ENCODE measurements around the gene METTL22. TPM values are rescaled to one million over a fixed set of nuclear protein-coding genes. Genes with fewer than 3 reads are reported as not detected.

Gene METTL22
- total and polyA plus RNA-seq, 10 of the 15 experiments (the other 5 are each of a cell fraction or from before 2014, with no cell fraction given), result 6.4 to 34.7 (median 18.8) TPM

GRCh38 chr16:8679151-8679550, 57.7 kb downstream of the METTL22 start (continued):
- TF ChIP-seq CUX1 (IDR thresholded peaks at IDR 0.05; ENCODE audit: insufficient replicate concordance, low read depth, low read length), result no peak
- TF ChIP-seq E2F4 (IDR thresholded peaks at IDR 0.05; ENCODE audit: low read depth, low read length), result no peak
- TF ChIP-seq CHD2 (IDR thresholded peaks at IDR 0.05; ENCODE audit: borderline replicate concordance, low read depth, low read length), result no peak
- no peak for TF ChIP-seq BHLHE40 (IDR thresholded peaks at IDR 0.05; ENCODE audit: borderline replicate concordance in 1 of 2, low read depth in 2 of 2, low read length in 1 of 2)
- TF ChIP-seq POLR2AphosphoS5 (IDR thresholded peaks at IDR 0.05; ENCODE audit: low read length), result no peak
- TF ChIP-seq FOXK2 (IDR thresholded peaks at IDR 0.05), result no peak
- TF ChIP-seq ZSCAN29 (IDR thresholded peaks at IDR 0.05), result no peak

All from GM12878 (cell line).